ENCODE data around the gene SEMA7A.
A peak's percentile ranks its signal among the peaks of the same experiment; 100 is the strongest.

The SEMA7A gene

DNA sequence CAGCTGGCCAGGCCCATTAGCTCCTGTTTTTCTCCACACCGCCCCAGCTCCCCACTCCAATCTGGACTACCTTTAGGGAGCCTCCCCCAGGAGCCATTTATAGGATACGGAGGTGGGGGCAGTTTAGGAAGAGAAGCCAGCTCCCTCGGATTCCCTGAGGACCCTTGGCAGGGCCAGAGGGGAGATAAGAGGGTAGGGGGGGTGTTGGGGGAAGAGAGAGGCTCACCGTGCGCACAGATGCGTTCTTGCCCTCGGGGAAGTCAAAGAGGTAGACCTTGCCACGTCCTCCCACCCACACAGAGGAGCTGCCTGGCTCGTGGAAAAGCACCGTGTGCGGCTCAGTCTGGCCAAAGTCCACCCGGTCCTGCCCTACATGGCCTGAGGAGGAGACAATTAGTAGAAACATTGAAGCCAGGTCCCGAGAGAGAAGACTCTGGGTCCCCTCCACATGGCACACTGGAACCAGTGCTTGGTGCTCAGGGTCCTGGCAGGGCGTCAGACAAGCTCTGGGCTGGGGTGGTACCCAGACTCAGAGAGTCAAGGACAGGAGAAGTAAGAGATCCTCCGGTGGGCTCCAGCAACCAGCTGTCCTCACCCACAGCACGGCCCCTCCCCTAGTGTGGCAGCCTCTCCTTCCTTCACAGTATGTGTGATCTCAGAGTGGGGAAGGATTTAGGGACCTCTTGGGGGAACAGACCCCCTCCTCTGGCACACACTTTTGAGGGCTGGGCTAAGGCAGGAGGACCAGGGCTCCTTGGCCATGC, 15.0 kb downstream of the SEMA7A start:
- DNase-seq (ENCODE audit: low read depth in 2 of 2, low spot score in 1 of 2) = no peak

DNA sequence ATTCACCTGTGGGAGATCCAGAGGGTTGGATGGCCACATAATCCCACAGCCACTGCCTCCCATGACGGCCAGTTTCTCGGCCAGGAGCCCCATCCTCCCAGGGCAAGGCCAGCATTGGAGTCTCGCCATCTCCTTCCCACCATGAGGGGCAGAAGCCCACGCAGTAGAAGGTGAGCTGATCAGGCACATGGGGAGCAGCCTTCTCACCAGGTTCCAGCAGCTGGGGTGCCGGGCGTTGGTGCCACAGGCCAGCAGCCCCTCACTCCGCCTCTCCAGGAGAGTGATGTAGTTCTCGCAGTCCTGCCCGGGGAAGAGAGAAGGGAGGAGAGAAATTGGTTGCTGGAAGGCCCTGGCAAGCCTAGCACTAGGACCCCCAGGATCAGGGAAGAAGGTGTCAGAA, 16.1 kb downstream of the SEMA7A start:
- DNase-seq (ENCODE audit: low read depth in 2 of 2, low spot score in 1 of 2) = no peak

DNA sequence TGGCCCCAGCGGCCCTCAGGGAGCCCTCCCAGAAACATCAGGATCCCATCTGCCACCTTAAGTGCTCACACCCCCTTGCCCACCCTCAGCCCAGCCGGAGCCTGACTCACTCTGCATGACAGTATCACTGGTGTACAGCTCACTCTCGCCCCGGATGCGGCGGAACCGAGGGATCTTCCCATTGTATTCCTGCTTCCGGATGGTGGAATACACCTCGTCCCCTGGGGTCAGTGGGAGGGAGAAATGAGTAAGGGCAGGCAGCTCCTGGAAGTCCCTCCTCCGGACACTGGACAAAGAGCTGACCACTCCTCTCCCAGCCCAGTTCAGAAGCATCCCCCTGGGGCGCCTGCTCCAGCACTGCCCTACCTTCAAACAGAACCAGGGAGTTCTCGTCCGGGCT, 16.5 kb downstream of the SEMA7A start:
- no peak for DNase-seq (ENCODE audit: low read depth in 2 of 2, low spot score in 1 of 2)

DNA sequence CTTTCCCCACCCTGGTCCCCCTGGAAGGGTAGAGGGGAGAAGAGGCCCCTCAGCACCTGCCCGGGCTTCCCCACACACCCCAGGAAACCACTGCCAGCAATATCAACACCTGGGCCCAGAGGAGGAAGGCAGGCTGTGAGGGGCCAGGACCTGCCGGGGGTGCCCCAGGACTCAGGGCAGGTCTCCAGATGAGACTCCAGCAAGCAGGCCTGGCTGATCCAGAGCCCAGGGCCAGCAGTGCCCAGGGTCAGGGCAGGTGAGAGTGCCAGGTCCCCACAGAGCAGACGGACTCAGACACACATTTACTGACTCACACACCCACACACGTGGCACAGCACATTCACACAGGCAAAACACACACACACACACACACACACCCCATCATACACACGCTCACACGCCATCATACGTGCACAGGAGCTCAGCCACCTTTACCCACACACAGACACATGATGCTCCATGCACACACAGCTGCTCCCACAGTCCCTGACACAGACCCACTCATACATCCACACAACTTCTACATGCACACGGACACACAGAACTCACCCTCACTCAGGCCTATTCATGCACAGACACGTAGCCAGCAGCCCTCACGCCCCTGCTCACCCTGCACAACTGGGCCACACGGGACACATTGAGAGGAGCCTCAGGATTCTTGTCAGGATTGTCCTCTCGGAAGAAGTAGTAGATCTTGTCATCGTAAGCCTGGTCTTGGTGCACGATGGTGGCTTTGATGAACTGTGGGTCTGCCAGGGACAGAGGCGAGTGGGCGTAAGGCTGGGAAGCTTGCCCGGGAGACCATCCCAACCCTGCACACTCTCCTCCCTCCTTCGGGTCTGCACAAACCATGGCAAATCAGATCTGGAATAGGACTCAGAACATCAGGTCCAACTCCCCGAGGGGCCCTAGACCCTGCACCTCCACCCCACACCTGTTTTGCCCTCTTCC, 17.5 kb downstream of the SEMA7A start:
- DNase-seq (ENCODE audit: low read depth in 2 of 2, low spot score in 1 of 2) = no peak

DNA sequence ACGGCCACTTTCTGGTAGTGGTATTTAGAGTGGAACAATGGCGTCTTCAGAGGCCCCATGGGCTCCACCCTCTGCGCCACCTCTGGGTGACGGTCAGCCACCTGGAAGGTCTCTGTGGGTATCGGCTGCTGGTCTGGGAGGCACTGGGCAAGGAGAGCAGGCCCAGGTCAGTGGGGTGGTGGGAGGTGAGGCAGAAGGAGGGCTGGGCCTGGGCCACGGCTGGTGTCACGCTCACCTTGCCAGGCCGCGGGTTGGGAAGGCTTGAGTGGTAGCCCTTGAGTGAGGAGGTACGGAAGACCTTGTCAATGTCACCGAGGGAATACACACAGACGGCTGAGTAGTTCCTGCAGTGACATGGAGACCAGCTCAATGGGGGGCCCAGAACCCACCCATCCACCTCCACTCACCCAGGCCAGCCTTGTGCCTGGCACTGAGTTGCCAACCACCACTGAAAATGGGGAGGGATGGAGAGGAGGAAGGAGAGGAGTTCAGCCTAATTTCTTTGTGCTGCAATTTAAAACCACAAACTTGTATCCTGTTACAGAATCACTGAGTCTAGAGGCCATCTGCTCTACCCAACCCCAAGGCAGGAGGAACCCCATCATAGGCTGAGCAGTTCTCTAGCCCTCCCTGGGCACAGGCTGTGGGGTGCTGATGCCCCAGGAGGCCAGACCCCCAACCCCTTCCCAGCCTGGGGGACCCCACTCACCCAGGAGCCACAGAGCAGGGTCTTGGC, 19.0 kb downstream of the SEMA7A start:
- no peak for DNase-seq (ENCODE audit: low read depth in 2 of 2, low spot score in 1 of 2)

DNA sequence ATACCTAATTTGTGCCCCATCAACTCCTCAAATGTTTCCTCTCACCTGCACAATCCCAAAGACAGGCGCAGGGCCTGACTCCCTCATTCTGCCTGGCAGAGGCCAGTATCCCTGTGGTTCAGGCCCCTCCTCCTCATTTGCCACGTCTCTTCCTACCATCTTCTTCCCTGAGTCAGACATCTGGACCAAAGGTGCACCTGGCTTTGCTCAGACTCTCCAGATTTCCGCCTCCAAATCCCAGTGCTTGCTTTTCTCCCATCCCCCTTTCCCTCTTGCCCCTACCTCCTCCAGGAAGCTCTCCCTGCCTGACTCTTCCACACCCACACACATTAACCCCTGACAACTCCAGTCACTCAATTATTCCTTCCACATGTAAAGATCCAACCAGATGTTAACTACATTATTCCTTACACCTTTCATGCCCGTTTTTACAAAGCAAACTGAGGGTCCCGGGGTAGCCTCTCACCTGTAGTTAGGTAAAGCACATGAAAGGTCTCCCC, 19.6 kb downstream of the SEMA7A start:
- no peak for DNase-seq (ENCODE audit: low read depth in 2 of 2, low spot score in 1 of 2)

DNA sequence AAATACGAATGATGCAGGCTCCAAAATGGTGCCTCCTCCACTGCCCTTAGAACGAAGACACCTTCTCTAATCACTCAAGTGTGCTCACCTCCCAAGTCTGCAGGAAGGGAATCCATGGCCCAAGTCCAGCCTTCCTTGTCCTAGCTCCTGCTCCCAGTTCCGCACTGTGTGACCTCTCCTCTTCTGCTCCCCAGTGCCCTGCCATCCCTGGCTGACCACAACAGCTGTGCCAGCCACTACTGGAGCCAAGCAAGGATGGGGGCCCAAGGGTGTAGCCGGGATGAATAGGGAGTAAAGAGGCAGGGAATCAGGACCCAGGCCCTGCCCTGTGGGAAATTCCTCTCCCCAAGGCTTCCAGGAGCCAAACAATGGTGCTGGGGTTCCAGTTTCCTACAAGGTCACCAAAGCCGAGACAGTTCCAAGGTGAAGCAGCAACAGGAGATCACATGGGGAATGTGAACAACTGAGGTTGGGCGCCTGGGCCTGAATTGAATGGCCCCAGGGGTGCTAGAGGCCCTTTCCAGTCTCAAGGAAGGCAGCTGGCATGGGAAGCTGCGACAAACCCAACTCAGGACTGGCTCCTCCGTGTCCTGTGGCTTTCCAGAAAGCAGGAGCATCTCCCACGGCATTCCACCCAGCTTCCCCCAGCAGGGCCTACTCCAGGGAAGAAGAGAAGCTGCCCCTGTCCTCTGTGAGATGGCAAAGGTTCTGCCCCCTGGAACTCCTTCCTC, 20.2 kb downstream of the SEMA7A start:
- no peak for DNase-seq (ENCODE audit: low read depth in 2 of 2, low spot score in 1 of 2)

DNA sequence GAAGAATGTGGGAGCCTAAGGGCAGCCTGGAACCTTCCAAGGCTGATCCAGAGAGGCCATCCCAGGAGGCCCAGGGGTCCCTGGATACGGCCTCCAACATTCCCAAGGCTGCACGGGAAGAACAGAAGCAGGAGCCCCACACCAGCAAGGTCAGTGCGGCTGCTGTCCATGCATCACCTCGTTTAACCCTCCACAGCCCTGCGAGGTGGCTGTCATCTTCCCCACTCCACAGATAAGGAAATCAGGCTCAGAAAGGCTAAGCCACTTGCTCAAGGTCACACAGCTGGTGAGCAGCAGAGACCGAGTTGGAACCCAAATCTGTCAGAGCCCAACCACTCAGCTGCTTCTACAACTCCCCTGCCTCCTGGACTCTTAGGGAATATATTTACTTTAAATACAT, 21.6 kb downstream of the SEMA7A start:
- no peak for DNase-seq (ENCODE audit: low read depth in 2 of 2, low spot score in 1 of 2)

DNA sequence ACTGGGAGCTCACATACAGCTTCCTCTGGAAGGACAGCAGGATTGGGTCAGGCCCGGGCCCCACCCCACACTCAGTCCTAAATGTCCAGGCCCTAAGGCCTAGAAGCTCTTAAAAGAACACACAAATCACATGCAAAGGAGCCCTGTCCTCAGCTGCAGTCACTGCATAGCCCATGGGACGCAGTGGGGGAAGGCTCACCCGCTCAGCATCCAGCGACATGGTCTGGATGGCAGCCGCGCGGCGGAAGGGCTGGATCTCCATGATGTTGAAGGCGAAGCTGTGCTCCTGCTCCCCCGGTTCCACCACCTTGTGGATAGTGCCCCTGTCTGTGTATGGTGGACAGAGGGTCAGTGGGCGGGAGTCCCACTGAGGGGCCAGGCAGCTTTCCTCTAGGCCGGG, 22.1 kb downstream of the SEMA7A start:
- no peak for DNase-seq (ENCODE audit: low read depth in 2 of 2, low spot score in 1 of 2)

DNA sequence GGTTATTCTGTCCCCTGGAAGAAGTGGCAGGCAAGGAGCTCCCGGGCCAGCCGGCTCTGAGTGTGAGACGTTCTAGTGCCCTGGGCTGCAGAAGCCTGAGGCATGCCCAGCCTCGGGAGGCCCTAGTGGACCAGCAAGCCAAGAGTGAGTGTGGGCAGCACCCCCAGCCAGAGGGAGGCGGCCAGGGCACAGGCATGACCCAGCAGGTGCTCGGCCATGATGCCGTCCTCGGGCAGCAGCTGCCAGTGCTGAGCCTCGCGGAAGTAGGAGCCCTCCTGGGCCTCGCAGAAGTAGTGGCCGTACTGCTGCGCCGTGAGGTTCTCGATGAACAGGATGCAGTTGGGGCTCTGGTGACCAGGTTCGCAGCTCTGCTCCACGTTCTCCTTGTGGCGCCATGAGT, 23.3 kb downstream of the SEMA7A start:
- no peak for DNase-seq (ENCODE audit: low read depth in 2 of 2, low spot score in 1 of 2)

DNA sequence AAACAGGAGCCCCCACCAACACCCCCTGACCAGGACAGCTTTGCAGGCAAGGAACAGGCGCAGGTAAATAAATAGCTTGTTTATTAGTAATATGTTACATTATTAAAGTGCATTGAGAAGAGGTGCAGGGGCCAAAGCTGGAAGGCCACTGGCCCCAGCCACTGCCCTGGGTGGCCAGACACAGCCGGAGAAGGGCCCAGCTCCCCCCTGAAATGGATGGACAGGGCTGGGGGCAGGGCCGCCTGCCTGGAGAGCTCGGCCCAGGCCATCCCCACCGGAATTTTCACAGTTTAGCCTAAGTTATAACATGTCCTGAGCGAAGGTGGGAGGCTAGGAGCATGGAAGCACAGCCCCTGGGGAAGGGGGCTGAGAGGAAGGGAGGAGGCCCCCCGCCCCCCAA, 24.5 kb downstream of the SEMA7A start:
- DNase-seq (ENCODE audit: low read depth in 2 of 2, low spot score in 1 of 2) = no peak

DNA sequence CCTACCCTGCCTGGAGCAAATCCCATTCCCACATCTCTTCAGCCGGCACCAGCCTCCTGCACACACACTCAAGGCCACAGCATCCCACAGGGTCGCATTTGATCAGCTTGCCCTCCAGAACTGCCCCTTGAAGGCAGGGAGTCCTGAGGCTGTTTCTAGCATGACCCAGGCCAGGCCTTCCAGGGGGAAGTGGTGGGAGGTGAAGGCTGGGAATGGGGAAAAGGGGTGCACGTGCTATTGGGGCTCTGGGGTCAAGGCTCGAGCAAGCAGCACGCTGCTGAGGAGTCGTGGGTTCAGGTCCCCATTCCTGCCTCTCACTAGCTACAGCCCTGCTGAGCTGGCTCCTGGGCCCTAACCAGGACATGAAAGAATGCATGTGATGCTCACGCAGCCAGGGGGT, 24.9 kb downstream of the SEMA7A start:
- no peak for DNase-seq (ENCODE audit: low read depth in 2 of 2, low spot score in 1 of 2)

DNA sequence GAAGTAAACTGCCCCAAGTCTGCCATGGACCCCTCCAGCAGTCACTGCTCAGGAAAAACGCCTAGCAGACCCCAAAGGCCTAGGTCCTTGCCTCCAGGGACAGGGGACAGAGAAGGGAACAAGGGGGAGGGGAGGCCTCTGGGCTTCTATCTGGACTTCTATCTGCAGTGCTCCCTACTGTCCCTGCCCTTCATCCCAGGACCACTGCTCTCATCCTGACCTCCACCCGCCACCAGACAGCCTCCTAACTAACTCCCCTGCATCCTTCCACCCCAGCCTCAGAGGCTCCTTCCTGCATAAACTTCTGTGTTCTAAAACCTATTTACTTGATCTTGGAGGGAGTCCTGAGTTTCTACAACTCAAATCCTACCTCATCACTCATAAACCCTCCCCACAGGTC, 25.4 kb downstream of the SEMA7A start:
- no peak for DNase-seq (ENCODE audit: low read depth in 2 of 2, low spot score in 1 of 2)

DNA sequence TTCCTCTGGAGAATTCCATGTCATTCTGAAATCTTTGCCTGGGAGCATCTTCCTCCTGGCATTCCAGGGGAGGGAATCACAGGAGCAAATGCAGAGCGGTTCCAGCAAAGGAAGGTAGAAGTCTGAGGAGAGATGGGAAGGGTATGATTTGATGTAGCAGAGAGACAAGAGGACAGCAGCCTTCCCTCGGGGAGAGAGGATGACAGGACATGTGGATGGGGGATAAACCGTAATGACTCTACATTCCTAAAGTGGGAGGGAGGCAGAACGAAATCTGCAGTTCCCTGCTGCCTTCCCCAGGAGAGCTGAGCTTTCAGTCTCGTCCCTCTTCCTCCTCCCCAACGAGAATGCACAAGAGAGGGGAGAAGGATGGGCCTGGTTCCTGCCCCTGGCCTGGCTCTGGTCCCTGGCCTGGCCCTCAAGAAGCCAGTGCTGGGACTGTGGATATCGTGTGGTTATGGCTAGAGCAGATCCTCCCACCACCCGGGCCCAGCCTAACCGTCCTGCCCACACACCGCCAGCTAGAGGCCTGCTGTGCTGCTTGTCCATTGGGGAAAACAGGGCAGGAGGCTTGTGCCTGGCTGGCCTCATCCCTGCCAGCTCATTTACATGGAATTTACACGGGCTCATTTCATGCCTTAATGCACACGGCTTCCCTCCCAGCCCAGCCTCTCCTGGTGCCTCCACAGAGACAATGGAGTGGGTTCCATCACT, 26.6 kb downstream of the SEMA7A start:
- no peak for DNase-seq (ENCODE audit: low read depth in 2 of 2, low spot score in 1 of 2)

DNA sequence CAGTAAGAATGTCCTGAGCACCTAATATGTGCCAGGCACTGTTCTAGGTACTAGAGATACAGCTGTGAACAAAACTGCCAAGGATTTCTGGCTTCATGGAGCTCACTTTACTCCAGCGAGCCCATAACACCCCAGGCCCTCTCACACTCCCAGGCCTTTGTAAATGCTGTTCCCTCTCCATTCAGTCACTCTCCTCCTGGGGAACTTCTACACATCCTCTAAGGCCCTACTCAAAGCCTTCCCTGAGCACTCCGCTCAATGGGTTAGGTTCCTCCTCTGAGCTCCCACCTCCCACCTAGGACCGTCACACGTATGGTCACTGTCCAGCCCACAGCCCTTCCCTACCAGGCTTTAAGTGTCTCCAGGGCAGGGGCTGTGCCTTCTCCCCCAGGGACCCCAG, 27.2 kb downstream of the SEMA7A start:
- no peak for DNase-seq (ENCODE audit: low read depth in 2 of 2, low spot score in 1 of 2)

DNA sequence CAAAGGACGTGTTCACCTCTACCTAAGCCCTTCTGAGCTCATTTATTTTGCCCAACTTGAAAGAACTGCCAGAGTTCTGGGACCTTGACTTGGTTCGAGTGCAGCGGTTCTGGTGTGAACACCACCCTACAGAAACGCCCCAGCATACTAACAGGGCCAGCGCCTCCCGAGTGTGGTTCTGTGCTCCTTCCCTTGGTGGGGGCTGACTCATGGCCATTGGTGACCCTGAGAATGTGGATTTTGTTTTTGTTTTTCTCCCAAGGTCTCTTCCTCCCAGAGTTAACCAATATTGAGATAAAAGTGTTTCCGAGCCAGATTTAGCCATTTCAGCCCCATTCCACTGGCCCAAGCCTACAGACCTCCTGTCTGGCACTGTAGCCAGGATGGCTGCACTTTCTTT, 27.9 kb downstream of the SEMA7A start:
- no peak for DNase-seq (ENCODE audit: low read depth in 2 of 2, low spot score in 1 of 2)

DNA sequence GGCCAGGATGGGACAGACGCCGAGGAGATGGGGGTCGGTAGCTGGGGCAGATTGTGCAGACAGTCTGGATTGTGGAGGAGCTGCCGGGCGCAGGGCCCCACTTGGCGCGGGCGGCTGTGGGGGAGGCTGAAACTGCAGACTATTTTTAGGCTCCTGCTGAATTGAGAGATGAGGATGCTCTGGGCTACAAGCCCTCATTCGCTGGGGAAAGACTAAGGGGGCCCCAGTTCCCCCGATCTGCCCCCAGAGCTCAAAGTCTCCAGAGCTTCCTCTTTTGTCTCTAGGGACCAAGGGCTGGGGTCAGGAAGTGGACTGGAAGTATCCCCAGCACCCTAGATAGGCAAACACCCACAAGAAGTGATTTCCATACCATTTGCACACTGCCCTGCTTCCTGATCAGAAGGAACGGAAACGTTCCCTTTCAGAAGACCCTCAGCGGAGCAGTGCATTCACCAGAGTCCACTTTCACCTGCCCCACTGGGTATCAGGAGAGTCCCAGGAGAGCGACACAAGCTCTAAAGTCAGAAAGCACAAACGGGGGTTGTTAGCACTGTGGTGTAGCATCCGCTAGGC, 29.7 kb downstream of the SEMA7A start:
- DNase-seq (ENCODE audit: low read depth in 2 of 2, low spot score in 1 of 2) = no peak

DNA sequence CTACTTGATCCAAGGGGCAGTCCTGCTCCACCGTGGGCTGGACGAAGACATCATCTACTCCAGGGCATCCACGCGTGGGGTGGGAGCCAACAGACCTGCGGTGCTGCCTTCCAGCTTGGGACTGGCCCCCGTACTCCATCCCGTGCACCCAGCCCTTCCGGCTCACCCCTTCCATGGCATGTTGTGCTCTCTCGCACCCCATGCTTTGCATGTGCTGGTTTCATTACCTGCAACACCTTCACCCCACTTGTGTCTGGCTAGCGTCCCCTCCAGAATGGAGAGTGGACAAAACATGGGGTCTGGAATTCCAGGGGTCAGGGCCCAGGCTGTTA, 30.2 kb downstream of the SEMA7A start:
- no peak for DNase-seq (ENCODE audit: low read depth in 2 of 2, low spot score in 1 of 2)

DNA sequence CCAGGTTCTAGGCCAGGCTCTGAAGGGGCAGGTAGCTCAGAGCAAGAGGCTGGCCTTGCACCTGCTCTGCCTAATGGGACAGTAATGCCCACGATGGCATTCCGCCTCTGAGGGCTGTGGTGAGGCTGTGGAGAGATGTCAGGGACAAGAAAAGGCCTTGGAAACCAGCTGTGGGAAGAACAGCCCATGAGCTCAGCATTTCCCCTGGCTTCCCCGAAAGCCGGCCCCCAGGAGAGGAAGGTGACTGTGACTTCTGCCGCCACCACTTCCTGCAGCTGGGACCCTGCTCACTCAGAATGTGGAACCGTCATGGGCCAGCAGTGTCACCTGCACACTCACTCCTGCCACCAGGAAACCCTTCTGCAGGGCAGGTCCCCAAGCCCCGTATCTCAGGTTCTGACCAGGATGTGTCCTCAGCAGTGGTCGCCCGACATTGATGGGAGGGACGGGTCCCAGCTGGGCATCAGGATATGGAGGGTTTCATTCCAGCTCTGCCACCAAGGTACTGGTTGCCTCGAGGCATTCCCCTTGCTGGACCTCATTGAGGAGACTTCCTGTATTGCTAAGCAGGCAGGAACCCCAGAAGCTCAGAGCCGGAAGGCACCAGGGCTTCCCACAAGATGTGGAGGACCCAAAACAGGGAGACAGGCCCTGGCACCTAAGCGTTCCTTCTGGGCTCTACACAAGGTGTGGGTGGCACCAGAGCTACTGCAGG, 30.7 kb downstream of the SEMA7A start:
- peak; percentile 42 to 46 for DNase-seq (ENCODE audit: low read depth in 2 of 2, low spot score in 1 of 2)

All from stimulated activated CD8-positive, alpha-beta memory T cell treated with anti-CD3 and anti-CD28 coated beads, Interleukin-4, amount 100 ng/mL, for 1 hour (primary cell).